NCI-H1092 (cell line): ENCODE measurements around the gene EXOC3.
A peak's percentile ranks its signal among the peaks of the same experiment; 100 is the strongest.
"Not testable (repeated sequence)": the region's sequence is repeated elsewhere in the genome, so short reads cannot be mapped to it uniquely, and the experiment has no call there.

Experiments
- DNase-seq: peaks from one replicate; lab custom pipeline; 2025; lab: John Stamatoyannopoulos, UW

EXOC3 gene

DNA sequence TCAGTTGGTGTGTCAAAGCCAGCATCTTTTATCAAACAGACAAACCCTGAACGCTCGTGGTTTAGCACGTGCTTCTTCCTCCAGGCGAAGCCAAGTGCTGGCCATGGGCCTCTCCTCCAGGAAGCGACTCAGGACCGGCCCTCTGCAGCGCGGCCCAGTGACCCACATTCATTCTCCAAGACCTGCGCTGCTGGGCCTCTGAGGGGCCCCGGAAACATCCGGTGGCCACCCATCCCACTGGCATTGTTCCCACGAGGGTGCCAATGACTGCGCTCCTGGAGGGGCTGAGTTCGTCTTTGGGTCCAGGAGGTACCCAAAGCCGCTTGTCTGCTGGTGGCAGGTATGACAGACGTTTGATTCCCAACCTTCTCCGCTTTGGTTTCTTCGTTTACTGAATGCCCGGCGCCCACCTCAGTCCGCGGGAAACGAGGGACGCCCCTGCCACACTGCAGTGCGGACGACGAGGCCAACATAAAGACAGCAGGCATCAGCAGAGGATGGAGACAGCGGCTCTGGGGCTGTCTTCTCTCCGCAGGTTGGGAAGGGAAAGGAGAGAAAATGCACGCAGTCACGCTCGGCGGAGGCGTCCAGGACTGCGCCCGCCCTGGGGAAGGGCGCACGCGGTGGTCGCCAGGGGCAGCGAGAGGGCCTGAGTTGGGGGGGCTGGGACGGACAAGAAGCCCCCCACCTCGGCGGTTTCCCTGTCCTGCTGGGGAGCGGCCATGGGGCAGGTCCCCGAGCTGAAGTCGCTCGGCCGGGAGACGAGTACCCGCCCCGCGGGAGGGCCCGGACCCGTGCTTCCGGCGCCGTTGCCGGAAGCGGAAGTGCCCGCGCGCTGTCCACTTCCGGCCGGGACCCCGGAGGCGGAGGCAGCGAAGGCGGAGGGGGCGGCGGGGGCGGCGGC lies at the start of gene EXOC3:
Gene EXOC3 (plus strand): TSS at position 842 of the 904 bp plus-strand sequence. CDS start 3,030 bp downstream, outside the sequence.
- DNase-seq, result peak; percentile 61

GRCh38 chr5:393846-394275 lies 49.1 kb upstream of the EXOC3 start:
- no peak for DNase-seq

DNA sequence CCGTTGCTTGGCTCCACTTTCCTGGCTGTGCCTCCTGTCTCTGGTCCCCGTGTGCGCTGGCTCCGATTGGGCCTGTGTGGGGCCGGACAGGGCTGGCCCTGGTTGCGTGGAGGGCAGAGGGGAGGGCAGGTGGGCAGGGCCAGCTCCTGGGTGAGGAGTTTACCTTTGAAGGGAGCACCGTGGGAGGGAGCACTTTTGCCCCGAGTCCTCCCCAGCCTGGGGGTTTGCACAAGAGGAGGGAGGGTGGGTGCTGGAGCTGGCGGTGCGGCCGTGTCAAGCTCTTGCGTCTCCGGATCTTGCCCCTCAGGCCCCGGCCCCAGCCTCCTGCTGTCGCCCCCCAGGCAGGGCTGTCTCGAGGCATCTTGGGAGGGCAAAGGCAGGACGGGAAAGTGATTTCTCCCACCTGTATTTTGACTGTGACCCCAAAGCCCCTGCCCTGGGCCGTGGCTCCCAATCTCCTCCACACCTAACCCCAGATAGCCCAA lies 48.3 kb upstream of the EXOC3 start:
- DNase-seq, result no peak

GRCh38 chr5:395156-395920 lies 47.6 kb upstream of the EXOC3 start:
- no peak for DNase-seq

DNA sequence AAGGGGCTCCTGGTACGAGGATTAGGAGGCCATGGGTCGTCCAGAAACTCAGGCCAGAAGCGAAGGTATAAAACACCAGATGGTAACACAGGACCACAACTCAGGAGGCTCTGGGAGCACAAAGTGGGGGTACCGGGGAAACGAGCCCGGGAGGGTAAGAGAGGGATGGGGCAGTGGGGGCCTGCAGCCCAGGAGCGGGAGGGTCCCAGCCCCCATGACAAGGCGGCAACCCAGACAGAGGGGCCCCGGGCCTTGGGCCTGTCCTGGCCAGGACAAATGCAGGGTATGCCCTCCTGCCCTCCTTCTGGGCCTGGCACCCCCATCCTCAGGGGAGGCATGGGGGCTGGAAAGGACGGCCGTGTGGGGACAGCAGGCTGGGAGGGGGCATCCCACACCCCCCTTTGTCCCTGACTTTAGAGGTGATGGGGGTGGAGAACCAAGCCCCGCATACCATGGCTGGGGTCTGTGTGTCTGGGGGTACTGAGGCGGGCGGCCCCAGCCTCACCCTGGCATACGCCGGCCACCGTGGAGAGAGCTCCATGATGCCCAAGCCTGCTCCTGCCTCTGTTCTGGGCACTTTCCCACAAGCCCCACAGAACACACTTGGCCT lies 47.0 kb upstream of the EXOC3 start:
- DNase-seq, result no peak

DNA sequence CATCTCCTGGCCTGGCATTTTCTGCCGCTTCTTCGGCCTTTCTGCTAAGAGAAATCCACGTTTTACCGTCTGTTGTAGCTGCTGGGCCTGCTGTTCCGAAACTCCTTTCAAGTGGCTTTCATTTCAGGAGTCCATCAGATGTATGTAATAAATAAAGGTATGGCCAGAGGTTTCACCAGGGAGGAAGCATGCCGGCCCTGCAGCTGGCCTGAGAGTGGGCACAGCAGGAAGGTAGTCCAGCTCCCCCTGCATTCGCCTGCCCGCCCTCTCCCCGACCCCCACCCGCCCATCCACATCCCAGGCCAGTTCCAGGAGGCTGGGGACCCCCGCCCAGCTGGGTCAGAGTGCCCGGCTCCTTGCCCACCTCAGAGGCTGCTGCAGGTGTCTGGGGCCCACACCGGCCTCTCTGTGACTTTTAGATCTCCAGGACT lies 46.4 kb upstream of the EXOC3 start:
- DNase-seq, result no peak

GRCh38 chr5:398141-398474 lies 44.9 kb upstream of the EXOC3 start:
- not testable (repeated sequence) for DNase-seq

DNA sequence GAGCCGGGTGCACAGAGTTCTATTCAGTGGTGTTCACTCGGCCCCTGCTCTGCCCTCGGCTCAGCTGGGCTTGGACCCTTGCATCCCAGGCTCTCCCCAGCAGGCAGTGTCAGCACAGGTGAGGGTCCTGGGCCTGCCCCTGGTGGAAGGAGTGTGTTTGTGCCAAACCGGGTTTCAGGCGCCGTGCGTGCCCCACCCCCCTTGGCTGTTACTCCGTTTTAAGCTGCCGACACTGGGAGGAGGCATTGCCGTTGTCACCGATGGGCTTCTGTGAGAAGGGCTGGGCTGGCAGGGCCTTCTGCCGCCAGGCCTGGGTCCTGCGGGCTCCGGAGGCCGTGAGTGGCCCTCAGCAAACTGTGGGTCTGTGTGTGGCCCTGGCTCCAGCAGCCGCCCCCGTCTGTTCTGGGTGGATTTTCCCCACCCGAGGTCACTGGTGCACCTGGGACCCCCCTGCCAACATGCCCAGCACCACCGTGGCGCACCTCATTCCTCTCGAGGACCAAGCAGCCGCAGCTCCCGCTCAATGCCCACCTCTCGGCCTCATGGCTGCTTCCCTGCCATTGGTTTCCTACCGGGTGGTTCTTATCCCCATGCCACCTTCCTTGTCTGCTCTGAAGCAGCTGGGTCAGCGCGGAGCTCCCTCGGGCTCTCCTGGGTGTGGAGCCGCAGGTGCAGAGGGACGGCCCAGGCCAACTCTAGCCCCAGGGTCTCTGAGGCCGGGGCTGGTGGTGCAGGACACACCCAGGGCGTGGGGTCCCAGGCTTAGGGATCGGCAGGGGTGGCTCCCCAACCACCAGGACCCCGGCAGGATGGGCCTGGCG lies 44.3 kb upstream of the EXOC3 start:
- DNase-seq, result no peak

DNA sequence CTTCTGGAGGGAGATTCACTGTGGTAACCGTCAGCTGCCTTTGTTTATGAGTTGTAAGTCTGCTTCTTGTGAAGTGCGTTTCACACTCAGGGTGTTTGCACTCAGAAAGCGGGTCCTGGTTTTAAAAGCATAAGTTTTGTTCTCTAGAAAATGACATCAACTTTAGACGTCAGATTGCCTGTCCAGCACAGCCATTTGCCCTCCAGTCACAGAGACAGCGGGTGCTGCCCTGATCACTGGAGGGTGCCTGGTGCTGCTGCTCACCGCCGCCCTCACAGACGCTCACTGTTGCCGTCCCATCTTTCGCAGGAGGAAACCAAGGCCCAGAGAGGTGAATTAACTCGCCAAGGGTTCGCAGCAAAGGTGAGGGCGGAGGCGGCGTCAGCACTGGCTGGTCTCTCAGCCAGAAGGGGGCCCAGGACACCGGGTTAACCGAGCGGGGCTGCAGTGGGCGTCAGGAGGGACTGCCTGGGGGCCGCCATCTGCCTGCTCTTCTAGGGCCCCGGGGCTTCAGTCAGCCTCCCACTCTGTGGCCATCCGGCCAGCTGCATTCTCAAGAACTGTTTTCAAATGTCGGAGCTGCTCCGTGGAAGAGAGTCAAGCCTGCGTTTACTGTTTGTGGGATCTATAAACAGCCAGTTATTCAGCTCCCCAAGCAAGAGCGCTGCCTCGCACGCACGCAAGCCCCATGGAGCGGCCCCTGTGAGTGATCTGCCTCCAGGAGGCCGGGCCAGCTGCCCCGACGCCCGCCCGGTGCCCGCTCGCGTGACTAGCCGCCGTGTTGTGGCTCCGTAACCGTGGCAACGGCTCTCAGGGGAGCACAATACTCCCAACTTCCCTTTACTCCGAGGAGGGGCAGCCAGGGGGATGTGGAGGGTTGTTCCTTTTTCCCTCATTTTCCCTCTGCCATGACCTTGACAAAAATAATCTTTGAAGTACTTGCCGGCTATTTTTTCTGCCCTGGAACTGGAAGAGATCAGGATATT lies 43.4 kb upstream of the EXOC3 start:
- DNase-seq, result peak; percentile 93

DNA sequence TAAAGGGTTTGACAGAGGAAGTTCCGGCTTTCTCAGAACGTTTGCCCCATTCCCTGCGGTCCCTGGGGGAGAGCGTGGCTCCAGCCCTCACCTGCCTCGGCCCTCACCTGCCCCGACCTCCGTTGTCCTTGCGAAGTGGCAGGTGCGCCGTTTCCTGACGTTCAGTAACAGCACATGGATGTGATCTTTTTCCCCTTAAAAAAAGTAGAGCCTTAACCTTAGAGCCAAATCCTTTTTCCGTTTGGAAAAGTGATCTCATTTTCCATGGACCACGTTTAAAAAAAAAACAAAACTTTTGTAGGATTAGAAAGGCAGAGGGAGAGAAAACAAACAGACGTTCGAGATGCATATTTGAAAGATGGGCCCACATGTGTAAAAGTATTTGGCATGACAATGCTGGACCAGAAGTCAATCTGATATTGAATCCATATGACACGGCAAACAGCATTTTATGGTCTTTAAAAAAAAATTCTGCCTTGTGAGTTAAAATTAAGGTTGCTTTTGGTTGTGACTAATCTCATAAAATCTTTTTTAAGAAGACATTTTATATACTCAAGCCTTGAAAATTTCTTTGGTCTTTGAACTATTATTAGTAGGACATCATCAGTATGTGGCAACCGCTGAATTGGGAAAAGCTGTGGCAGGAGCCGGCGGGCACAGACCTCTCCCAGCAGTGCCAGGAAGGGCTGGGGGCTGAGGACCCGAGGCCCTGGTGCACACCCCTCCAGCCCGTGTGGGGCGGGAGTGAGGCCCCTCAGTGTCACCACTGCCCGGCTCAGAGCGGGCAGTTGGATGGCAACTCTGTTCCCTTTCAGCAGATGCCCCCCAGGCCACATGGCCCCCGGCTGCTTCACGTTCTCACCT lies 42.5 kb upstream of the EXOC3 start:
- DNase-seq, result no peak

DNA sequence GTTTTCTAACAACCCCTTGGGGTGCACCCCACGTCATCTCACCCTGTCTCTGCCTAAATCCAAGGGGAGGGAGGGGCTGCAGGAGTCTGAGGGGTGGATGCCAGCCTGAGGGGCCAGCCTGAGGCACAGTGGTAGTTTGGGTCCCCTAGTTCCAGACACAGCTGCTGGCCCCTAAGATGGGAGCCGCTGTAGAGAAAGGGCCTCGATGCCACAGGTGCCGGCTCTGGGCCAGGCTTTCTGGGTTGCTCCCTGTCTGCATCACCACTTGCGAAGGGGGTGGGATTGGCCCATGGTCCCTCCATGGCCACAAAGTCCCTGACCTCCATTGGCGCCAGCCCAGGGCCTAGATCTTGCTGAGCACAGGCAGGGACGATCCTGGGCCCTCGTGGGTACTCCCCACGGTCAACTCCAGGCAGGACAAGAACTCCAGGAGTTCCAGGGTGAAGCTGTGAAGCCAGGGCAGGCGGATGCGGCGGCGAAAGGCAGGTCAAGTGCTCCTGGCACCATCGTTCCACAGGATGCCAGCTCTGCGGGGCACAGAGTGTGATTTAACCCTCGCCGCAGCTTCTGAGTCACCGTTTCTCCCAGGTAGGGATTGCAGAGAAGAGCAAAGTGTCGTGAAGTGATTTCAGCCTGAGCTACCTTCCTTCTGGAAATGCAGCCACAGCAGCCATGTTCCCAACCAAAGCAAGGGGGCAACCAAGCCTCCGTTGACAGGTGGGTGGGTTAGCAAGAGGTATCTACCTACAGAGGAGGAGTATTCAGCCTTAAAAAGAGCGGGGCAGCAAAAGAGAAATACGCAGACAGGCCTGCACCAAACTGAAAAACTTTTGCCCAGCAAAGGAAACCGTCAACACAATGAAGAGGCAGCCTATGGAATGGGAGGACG lies 41.6 kb upstream of the EXOC3 start:
- no peak for DNase-seq

GRCh38 chr5:402219-402614 lies 40.8 kb upstream of the EXOC3 start:
- DNase-seq, result not testable (repeated sequence)

DNA sequence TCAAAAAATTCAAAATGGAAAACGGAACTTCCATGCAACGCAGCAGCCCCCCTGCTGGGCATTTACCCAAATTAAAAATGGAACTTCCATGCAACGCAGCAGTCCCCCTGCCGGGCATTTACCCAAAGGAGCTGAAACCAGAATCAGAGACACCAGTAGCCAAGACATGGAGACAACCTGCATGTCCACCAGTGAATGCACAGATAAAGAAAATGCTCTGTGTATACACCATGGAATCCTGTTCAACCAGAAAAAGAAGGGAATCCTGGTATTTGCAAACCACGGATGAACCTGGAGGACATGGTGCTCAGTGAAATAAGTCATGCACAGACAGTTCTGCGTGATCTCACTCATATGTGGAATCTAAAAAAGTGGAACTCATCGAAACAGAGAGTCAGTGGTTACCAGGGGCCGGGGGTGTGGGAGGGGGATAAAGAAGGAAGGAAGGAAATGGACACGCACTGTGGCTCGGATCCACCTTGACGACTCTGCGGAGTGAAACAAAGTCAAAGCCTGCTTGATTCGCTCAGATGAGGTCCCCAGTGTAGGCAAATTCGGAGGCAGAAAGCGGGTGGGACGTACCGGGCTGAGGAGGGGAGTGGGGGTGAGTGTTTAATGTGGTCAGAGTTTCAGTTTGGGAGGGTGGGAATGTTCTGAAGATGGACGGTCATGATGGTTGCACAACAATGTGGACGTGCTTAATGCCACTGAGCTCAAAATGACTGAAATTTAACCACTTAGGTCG lies 40.2 kb upstream of the EXOC3 start:
- no peak for DNase-seq

DNA sequence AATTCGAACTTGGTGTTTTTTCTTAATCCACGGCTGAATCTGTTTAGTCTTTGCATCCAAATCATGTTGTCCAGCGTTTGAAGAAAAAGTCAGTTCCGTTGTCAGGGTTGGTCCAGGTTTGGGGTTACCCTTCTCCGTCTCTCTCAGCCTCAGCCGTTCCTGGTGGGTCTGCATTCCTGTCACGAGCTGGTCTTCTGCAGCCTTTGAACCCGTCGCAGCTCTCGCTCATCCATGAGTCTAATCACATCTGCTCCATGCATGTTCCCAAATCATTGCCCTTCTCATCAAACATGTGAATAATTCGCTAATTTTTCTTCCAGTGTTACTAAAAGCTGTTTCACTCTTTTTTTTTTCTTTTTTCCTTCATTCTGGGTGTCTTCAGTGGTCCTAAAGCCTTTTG lies 39.0 kb upstream of the EXOC3 start:
- no peak for DNase-seq

GRCh38 chr5:404666-405241 lies 38.2 kb upstream of the EXOC3 start:
- DNase-seq, result no peak

DNA sequence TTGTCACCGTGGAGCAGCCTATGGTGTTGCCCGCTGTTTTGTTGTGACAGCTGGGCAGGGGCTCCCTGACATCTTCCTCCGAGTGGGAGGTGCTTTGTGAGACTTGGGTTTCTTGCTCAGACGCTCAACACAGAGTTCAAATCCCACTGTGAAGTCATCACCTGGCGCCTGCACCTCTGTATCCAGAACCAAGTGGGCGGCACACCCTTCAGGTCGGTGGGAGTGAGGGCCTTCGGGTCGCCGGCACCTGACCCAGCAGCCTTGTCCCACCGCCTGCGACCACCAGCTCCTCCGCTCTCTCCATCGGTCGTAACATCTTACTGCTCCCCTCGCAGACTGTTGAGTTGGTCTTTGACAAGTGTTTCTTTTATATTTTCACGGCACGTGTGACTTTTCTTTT lies 37.6 kb upstream of the EXOC3 start:
- DNase-seq, result no peak

- no peak for DNase-seq
Observed at GRCh38 chr5:406041-406440, 36.9 kb upstream of the EXOC3 start.
